ENCODE measurements around the gene ATP6V0D1. TPM values are rescaled to one million over a fixed set of nuclear protein-coding genes. Genes with fewer than 3 reads are reported as not detected.

Gene ATP6V0D1
- total and polyA plus RNA-seq, 9 donors, result 32.5 to 113 (median 63.0) TPM

DNA sequence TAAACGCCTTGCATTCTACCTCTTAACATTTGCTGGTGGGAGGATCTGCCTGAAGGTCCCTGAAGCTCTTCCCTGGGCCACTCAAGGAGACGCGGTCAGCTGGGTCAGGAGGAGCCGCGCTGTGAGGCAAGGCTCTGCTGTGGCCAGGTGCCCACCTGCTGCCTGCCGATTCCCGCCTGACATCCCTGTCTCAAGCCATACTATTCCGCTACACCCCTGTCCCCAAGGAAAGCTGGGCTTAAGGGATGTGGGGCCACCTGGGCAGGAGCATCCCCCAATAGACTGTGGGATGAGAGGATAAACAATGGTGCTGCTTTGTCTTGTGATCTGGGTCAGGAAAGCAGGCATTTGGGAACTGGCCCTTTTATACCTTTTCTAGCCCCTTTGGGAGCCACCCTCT, 92.8 kb downstream of the ATP6V0D1 start:
- Histone ChIP-seq H3K36me3 (no peaks in the 10 kb centered on the region), H3K9me3 (no peaks in the 10 kb centered on the region), H3K4me3 (no peak overlapping the region), H3K27me3 (no peaks in the 10 kb centered on the region), H3K4me1 (ENCODE audit: insufficient read depth) (peaks cover 8% of the 10 kb centered on the region), H3K27ac (no peak overlapping the region)
- no peak for DNase-seq
- 78 to 84% (median 83%) methylated on average over 8 of the region's 8 CpGs for WGBS, 3 donors
- intact Hi-C loops (cut with DNase I), result no loop called here
- TF ChIP-seq EP300 (IDR thresholded peaks at IDR 0.05) (no peak), POLR2A (IDR thresholded peaks at IDR 0.05) (no peak)
- TF ChIP-seq, protein P1, sequence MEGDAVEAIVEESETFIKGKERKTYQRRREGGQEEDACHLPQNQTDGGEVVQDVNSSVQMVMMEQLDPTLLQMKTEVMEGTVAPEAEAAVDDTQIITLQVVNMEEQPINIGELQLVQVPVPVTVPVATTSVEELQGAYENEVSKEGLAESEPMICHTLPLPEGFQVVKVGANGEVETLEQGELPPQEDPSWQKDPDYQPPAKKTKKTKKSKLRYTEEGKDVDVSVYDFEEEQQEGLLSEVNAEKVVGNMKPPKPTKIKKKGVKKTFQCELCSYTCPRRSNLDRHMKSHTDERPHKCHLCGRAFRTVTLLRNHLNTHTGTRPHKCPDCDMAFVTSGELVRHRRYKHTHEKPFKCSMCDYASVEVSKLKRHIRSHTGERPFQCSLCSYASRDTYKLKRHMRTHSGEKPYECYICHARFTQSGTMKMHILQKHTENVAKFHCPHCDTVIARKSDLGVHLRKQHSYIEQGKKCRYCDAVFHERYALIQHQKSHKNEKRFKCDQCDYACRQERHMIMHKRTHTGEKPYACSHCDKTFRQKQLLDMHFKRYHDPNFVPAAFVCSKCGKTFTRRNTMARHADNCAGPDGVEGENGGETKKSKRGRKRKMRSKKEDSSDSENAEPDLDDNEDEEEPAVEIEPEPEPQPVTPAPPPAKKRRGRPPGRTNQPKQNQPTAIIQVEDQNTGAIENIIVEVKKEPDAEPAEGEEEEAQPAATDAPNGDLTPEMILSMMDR (IDR thresholded peaks at IDR 0.05), result no peak

Small RNA genes within 50 kb of the gene (small RNA-seq; reads per million reads assigned to genes)
- gene RNU1-123P, result not detected

Other genes with a start within 250 kb of the ATP6V0D1 start
- 10 to 100 TPM; 17.2 to 84.2 (median 41.8) TPM for gene FHOD1, start 233.7 kb downstream of the ATP6V0D1 start, total RNA-seq
- gene FHOD1, start 233.7 kb downstream of the ATP6V0D1 start, polyA plus RNA-seq, result 10 to 100 TPM; 16.0 to 26.2 TPM
- 1 to 10 TPM in 5 of 7 donors, under 1 TPM in 2; 0.36 to 3.1 (median 1.3) TPM for gene SLC9A5, start 232.2 kb downstream of the ATP6V0D1 start, total RNA-seq
- gene SLC9A5, start 232.2 kb downstream of the ATP6V0D1 start, polyA plus RNA-seq, result 1 to 10 TPM in 1 of 2 donors, under 1 TPM in 1; 0.53 to 1.1 TPM
- gene PLEKHG4, start 201.6 kb downstream of the ATP6V0D1 start, total RNA-seq, result 10 to 100 TPM; 12.4 to 37.9 (median 27.6) TPM
- gene PLEKHG4, start 201.6 kb downstream of the ATP6V0D1 start, polyA plus RNA-seq, result 10 to 100 TPM in 1 of 2 donors, 1 to 10 TPM in 1; 5.1 to 38.6 TPM
- gene KCTD19, start 154.4 kb downstream of the ATP6V0D1 start, total RNA-seq, result under 1 TPM in 3 of 7 donors, not detected in 4; 0.05 to 0.32 (median 0.12) TPM
- gene KCTD19, start 154.4 kb downstream of the ATP6V0D1 start, polyA plus RNA-seq, result under 1 TPM; 0.07 to 0.70 TPM
- gene LRRC36, start 154.3 kb downstream of the ATP6V0D1 start, total RNA-seq, result 1 to 10 TPM in 4 of 7 donors, under 1 TPM in 2, not detected in 1; 0.58 to 2.6 (median 1.2) TPM
- under 1 TPM; 0.59 to 0.80 TPM for gene LRRC36, start 154.3 kb downstream of the ATP6V0D1 start, polyA plus RNA-seq
- 100 to 1,000 TPM in 1 of 7 donors, 10 to 100 TPM in 4, 1 to 10 TPM in 2; 2.2 to 269 (median 10.9) TPM for gene TPPP3, start 87.7 kb downstream of the ATP6V0D1 start, total RNA-seq
- 10 to 100 TPM; 15.2 to 15.6 TPM for gene TPPP3, start 87.7 kb downstream of the ATP6V0D1 start, polyA plus RNA-seq
- gene ZDHHC1, start 64.7 kb downstream of the ATP6V0D1 start, total RNA-seq, result 10 to 100 TPM; 17.3 to 45.5 (median 24.8) TPM
- gene ZDHHC1, start 64.7 kb downstream of the ATP6V0D1 start, polyA plus RNA-seq, result 10 to 100 TPM in 1 of 2 donors, 1 to 10 TPM in 1; 1.4 to 15.7 TPM
- 10 to 100 TPM in 5 of 7 donors, 1 to 10 TPM in 2; 1.3 to 26.3 (median 17.1) TPM for gene HSD11B2, start 50.0 kb downstream of the ATP6V0D1 start, total RNA-seq
- gene HSD11B2, start 50.0 kb downstream of the ATP6V0D1 start, polyA plus RNA-seq, result 1 to 10 TPM; 4.6 to 5.1 TPM
- gene AGRP, start 2.4 kb upstream of the ATP6V0D1 start, total RNA-seq, result under 1 TPM in 2 of 7 donors, not detected in 5; 0.48 to 0.55 TPM
- gene AGRP, start 2.4 kb upstream of the ATP6V0D1 start, polyA plus RNA-seq, result under 1 TPM in 1 of 2 donors, not detected in 1; 0.11 TPM
- 10 to 100 TPM; 22.3 to 96.3 (median 85.6) TPM for gene RIPOR1, start 47.7 kb upstream of the ATP6V0D1 start, total RNA-seq
- gene RIPOR1, start 47.7 kb upstream of the ATP6V0D1 start, polyA plus RNA-seq, result 10 to 100 TPM; 31.9 to 38.7 TPM
- 10 to 100 TPM; 21.0 to 47.6 (median 42.2) TPM for gene CTCF, start 81.4 kb upstream of the ATP6V0D1 start, total RNA-seq
- 10 to 100 TPM; 26.8 to 48.4 TPM for gene CTCF, start 81.4 kb upstream of the ATP6V0D1 start, polyA plus RNA-seq
- gene CARMIL2, start 164.0 kb upstream of the ATP6V0D1 start, total RNA-seq, result 1 to 10 TPM in 2 of 7 donors, under 1 TPM in 4, not detected in 1; 0.23 to 1.5 (median 0.61) TPM
- gene CARMIL2, start 164.0 kb upstream of the ATP6V0D1 start, polyA plus RNA-seq, result under 1 TPM; 0.10 to 0.51 TPM
- gene ACD, start 179.1 kb upstream of the ATP6V0D1 start, total RNA-seq, result 10 to 100 TPM; 22.5 to 40.8 (median 29.4) TPM
- gene ACD, start 179.1 kb upstream of the ATP6V0D1 start, polyA plus RNA-seq, result 10 to 100 TPM in 1 of 2 donors, 1 to 10 TPM in 1; 5.3 to 35.8 TPM
- gene PARD6A, start 179.8 kb upstream of the ATP6V0D1 start, total RNA-seq, result 10 to 100 TPM in 1 of 7 donors, 1 to 10 TPM in 6; 2.7 to 12.9 (median 5.1) TPM
- 1 to 10 TPM in 1 of 2 donors, under 1 TPM in 1; 0.53 to 3.0 TPM for gene PARD6A, start 179.8 kb upstream of the ATP6V0D1 start, polyA plus RNA-seq
- 10 to 100 TPM; 17.3 to 45.6 (median 21.7) TPM for gene ENKD1, start 185.6 kb upstream of the ATP6V0D1 start, total RNA-seq
- gene ENKD1, start 185.6 kb upstream of the ATP6V0D1 start, polyA plus RNA-seq, result 10 to 100 TPM in 1 of 2 donors, 1 to 10 TPM in 1; 8.0 to 29.8 TPM
- 1 to 10 TPM; 2.2 to 8.2 (median 4.6) TPM for gene C16orf86, start 185.7 kb upstream of the ATP6V0D1 start, total RNA-seq
- 1 to 10 TPM in 1 of 2 donors, under 1 TPM in 1; 0.13 to 6.8 TPM for gene C16orf86, start 185.7 kb upstream of the ATP6V0D1 start, polyA plus RNA-seq
- 10 to 100 TPM in 6 of 7 donors, 1 to 10 TPM in 1; 8.6 to 15.9 (median 13.4) TPM for gene GFOD2, start 238.2 kb upstream of the ATP6V0D1 start, total RNA-seq
- gene GFOD2, start 238.2 kb upstream of the ATP6V0D1 start, polyA plus RNA-seq, result 10 to 100 TPM in 1 of 2 donors, 1 to 10 TPM in 1; 8.3 to 10.9 TPM